ENCODE measurements around the gene NELFCD.

GRCh38 chr20:58982406-58983114 is 1.5 kb downstream of the NELFCD start:
- TF ChIP-seq ZNF473 (tag by site-specific recombination; IDR thresholded peaks at IDR 0.05) (no peak), GLIS2 (tag by site-specific recombination; IDR thresholded peaks at IDR 0.05) (no peak), ZNF354C (tag by site-specific recombination; IDR thresholded peaks at IDR 0.05; ENCODE audit: borderline replicate concordance, low read depth) (no peak), ZBTB48 (tag by site-specific recombination; IDR thresholded peaks at IDR 0.05) (no peak), HOXC10 (CRISPR knock-in tag; IDR thresholded peaks at IDR 0.05) (no peak), ZNF510 (tag by site-specific recombination; IDR thresholded peaks at IDR 0.05; ENCODE audit: insufficient replicate concordance) (no peak), ZNF138 (tag by site-specific recombination; IDR thresholded peaks at IDR 0.05; ENCODE audit: borderline replicate concordance) (no peak), ZBTB8A (tag by site-specific recombination; IDR thresholded peaks at IDR 0.05) (no peak), ZSCAN5A (tag by site-specific recombination; IDR thresholded peaks at IDR 0.05) (no peak)
- TF ChIP-seq, protein P1, sequence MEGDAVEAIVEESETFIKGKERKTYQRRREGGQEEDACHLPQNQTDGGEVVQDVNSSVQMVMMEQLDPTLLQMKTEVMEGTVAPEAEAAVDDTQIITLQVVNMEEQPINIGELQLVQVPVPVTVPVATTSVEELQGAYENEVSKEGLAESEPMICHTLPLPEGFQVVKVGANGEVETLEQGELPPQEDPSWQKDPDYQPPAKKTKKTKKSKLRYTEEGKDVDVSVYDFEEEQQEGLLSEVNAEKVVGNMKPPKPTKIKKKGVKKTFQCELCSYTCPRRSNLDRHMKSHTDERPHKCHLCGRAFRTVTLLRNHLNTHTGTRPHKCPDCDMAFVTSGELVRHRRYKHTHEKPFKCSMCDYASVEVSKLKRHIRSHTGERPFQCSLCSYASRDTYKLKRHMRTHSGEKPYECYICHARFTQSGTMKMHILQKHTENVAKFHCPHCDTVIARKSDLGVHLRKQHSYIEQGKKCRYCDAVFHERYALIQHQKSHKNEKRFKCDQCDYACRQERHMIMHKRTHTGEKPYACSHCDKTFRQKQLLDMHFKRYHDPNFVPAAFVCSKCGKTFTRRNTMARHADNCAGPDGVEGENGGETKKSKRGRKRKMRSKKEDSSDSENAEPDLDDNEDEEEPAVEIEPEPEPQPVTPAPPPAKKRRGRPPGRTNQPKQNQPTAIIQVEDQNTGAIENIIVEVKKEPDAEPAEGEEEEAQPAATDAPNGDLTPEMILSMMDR (tag by site-specific recombination; IDR thresholded peaks at IDR 0.05): no peak
- TF ChIP-seq, protein P2, sequence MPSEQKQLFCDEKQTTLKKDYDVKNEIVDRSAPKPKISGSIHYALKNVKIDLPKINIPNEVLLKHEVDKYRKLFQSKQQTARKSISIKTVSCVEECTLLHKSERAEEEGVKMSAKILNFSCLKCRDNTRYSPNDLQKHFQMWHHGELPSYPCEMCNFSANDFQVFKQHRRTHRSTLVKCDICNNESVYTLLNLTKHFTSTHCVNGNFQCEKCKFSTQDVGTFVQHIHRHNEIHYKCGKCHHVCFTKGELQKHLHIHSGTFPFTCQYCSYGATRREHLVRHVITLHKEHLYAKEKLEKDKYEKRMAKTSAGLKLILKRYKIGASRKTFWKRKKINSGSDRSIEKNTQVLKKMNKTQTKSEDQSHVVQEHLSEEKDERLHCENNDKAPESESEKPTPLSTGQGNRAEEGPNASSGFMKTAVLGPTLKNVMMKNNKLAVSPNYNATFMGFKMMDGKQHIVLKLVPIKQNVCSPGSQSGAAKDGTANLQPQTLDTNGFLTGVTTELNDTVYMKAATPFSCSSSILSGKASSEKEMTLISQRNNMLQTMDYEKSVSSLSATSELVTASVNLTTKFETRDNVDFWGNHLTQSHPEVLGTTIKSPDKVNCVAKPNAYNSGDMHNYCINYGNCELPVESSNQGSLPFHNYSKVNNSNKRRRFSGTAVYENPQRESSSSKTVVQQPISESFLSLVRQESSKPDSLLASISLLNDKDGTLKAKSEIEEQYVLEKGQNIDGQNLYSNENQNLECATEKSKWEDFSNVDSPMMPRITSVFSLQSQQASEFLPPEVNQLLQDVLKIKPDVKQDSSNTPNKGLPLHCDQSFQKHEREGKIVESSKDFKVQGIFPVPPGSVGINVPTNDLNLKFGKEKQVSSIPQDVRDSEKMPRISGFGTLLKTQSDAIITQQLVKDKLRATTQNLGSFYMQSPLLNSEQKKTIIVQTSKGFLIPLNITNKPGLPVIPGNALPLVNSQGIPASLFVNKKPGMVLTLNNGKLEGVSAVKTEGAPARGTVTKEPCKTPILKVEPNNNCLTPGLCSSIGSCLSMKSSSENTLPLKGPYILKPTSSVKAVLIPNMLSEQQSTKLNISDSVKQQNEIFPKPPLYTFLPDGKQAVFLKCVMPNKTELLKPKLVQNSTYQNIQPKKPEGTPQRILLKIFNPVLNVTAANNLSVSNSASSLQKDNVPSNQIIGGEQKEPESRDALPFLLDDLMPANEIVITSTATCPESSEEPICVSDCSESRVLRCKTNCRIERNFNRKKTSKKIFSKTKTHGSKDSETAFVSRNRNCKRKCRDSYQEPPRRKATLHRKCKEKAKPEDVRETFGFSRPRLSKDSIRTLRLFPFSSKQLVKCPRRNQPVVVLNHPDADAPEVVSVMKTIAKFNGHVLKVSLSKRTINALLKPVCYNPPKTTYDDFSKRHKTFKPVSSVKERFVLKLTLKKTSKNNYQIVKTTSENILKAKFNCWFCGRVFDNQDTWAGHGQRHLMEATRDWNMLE (tag by site-specific recombination; conservative IDR thresholded peaks at IDR 0.05; ENCODE audit: low read depth): no peak

Data from HEK293 (cell line).